ENCODE measurements around the gene RBM45. TPM values are rescaled to one million over a fixed set of nuclear protein-coding genes. Genes with fewer than 3 reads are reported as not detected.

RBM45 gene
- total RNA-seq, 1 donor from 2014 or later, result 12.0 TPM

- FAIRE-seq (no peak), DNase-seq (ENCODE audit: low read depth) (no peak)
- Histone ChIP-seq H3K27me3 (ENCODE audit: insufficient read depth, low read length) (no peaks in the 10 kb centered on the region), H3K27ac (ENCODE audit: low read depth, low read length) (no peak overlapping the region), H3K79me2 (ENCODE audit: insufficient read depth, low read length) (peaks cover 15% of the 10 kb centered on the region), H2AFZ (ENCODE audit: low read depth, low read length) (no peak overlapping the region), H3K9ac (ENCODE audit: low read length) (no peak overlapping the region), H3K4me3 (ENCODE audit: insufficient read depth, low read depth, low read length) (no peak overlapping the region), H3K9me3 (ENCODE audit: insufficient read depth, low read depth, low read length) (no peaks in the 10 kb centered on the region), H3K36me3 (ENCODE audit: insufficient read depth, low read length) (no peaks in the 10 kb centered on the region), H3K4me2 (ENCODE audit: low read length) (no peak overlapping the region), H3K4me1 (ENCODE audit: insufficient read depth, low read length) (no peaks in the 10 kb centered on the region), H4K20me1 (ENCODE audit: insufficient read depth, low read length) (peaks cover 4% of the 10 kb centered on the region)
- Mint-ChIP-seq H3K36me3 (ENCODE audit: low read depth, unreplicated experiment) (no peaks in the 10 kb centered on the region), H3K4me1 (ENCODE audit: low read depth, unreplicated experiment) (peaks cover 6% of the 10 kb centered on the region), H3K4me3 (ENCODE audit: unreplicated experiment) (no peak overlapping the region), H3K27ac (ENCODE audit: unreplicated experiment) (no peak overlapping the region), H3K27me3 (ENCODE audit: low read depth, unreplicated experiment) (no peaks in the 10 kb centered on the region), H3K9me3 (ENCODE audit: unreplicated experiment) (no peaks in the 10 kb centered on the region)
- TF ChIP-seq CTCF (IDR thresholded peaks at IDR 0.05; ENCODE audit: insufficient read depth, low read depth, low read length), result no peak
- TF ChIP-seq EZH2 (IDR thresholded peaks at IDR 0.05; ENCODE audit: insufficient read depth, low read length), result no peak
These were observed 1.6 kb upstream of the RBM45 start for GRCh38 chr2:178110681-178111080.

DNA sequence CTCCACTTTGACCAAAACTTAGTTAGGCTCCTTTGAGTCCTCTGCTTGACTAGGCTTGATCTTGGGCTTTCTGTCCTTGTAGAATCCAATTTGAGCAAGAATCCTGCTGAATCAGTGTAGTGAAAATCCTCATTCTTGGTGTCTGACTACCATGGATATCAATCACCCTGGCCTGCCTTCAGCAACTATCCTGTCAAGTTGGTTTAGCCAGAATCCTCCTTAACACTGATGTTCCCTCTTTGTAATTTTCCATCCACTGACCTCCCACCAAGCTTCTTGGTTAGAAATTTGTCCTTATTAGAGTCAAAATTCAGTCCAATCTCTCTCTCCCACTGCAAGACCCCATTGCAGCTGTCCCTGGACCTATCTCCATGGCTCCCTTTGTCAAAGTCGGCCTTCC lies 494 bp upstream of the RBM45 start:
- TF ChIP-seq CTCF (IDR thresholded peaks at IDR 0.05; ENCODE audit: insufficient read depth, low read depth, low read length), result no peak
- no peak for TF ChIP-seq EZH2 (IDR thresholded peaks at IDR 0.05; ENCODE audit: insufficient read depth, low read length)
- Mint-ChIP-seq H3K4me3 (ENCODE audit: unreplicated experiment) (peak overlapping the region; percentile 62), H3K36me3 (ENCODE audit: low read depth, unreplicated experiment) (no peaks in the 10 kb centered on the region)

GRCh38 chr2:178114462-178114861 lies 2.2 kb downstream of the RBM45 start:
- no peaks in the 10 kb centered on the region for H3K36me3 Mint-ChIP-seq (ENCODE audit: low read depth, unreplicated experiment)
- Histone ChIP-seq H3K4me3 (ENCODE audit: insufficient read depth, low read depth, low read length) (no peak overlapping the region), H2AFZ (ENCODE audit: low read depth, low read length) (no peak overlapping the region), H3K27me3 (ENCODE audit: insufficient read depth, low read length) (no peaks in the 10 kb centered on the region), H3K4me2 (ENCODE audit: low read length) (no peak overlapping the region), H3K9ac (ENCODE audit: low read length) (no peak overlapping the region), H3K79me2 (ENCODE audit: insufficient read depth, low read length) (peaks cover 15% of the 10 kb centered on the region), H4K20me1 (ENCODE audit: insufficient read depth, low read length) (peaks cover 4% of the 10 kb centered on the region), H3K27ac (ENCODE audit: low read depth, low read length) (no peak overlapping the region), H3K4me1 (ENCODE audit: insufficient read depth, low read length) (no peaks in the 10 kb centered on the region), H3K9me3 (ENCODE audit: insufficient read depth, low read depth, low read length) (no peaks in the 10 kb centered on the region), H3K36me3 (ENCODE audit: insufficient read depth, low read length) (peaks cover 4% of the 10 kb centered on the region)
- H3K27me3 Mint-ChIP-seq (ENCODE audit: low read depth, unreplicated experiment), result no peaks in the 10 kb centered on the region
- DNase-seq (ENCODE audit: low read depth), result no peak
- H3K4me1 Mint-ChIP-seq (ENCODE audit: low read depth, unreplicated experiment), result peaks cover 6% of the 10 kb centered on the region
- H3K4me3 Mint-ChIP-seq (ENCODE audit: unreplicated experiment), result no peak overlapping the region
- TF ChIP-seq CTCF (IDR thresholded peaks at IDR 0.05; ENCODE audit: insufficient read depth, low read depth, low read length) (no peak), EZH2 (IDR thresholded peaks at IDR 0.05; ENCODE audit: insufficient read depth, low read length) (no peak)
- no peaks in the 10 kb centered on the region for H3K9me3 Mint-ChIP-seq (ENCODE audit: unreplicated experiment)
- H3K27ac Mint-ChIP-seq (ENCODE audit: unreplicated experiment), result no peak overlapping the region
- FAIRE-seq, result no peak

More for the DNA sequence above, 494 bp upstream of the RBM45 start:
- H3K4me1 ChIP-seq (ENCODE audit: insufficient read depth, low read length), result no peaks in the 10 kb centered on the region
- peak overlapping the region; percentile 97 for H2AFZ ChIP-seq (ENCODE audit: low read depth, low read length)
- H3K36me3 ChIP-seq (ENCODE audit: insufficient read depth, low read length), result peaks cover 3% of the 10 kb centered on the region
- no peak overlapping the region for H3K27ac ChIP-seq (ENCODE audit: low read depth, low read length)
- no peaks in the 10 kb centered on the region for H3K9me3 ChIP-seq (ENCODE audit: insufficient read depth, low read depth, low read length)
- Mint-ChIP-seq H3K27me3 (ENCODE audit: low read depth, unreplicated experiment) (no peaks in the 10 kb centered on the region), H3K27ac (ENCODE audit: unreplicated experiment) (no peak overlapping the region), H3K9me3 (ENCODE audit: unreplicated experiment) (no peaks in the 10 kb centered on the region), H3K4me1 (ENCODE audit: low read depth, unreplicated experiment) (peaks cover 6% of the 10 kb centered on the region)
- no peak overlapping the region for H3K4me3 ChIP-seq (ENCODE audit: insufficient read depth, low read depth, low read length)
- peak overlapping the region; percentile 87 for H3K4me2 ChIP-seq (ENCODE audit: low read length)
- H4K20me1 ChIP-seq (ENCODE audit: insufficient read depth, low read length), result peaks cover 4% of the 10 kb centered on the region
- DNase-seq (ENCODE audit: low read depth), result no peak
- no peak for FAIRE-seq
- no peaks in the 10 kb centered on the region for H3K27me3 ChIP-seq (ENCODE audit: insufficient read depth, low read length)
- no peak overlapping the region for H3K9ac ChIP-seq (ENCODE audit: low read length)
- peaks cover 15% of the 10 kb centered on the region for H3K79me2 ChIP-seq (ENCODE audit: insufficient read depth, low read length)
